Kidney (tissue), 14 donors: ENCODE data around the gene STPG3. TPM values are rescaled to one million over a fixed set of nuclear protein-coding genes. Genes with fewer than 3 reads are reported as not detected.

ENCODE experiments used
- DNase-seq, 5 donors: peaks; one replicate each; pipeline ENCODE4 v3.0.0-alpha.2; 2013 to 2020
- FAIRE-seq: peaks from 2 replicates; lab custom pipeline; 2012; peaks lifted over from hg19 to GRCh38; lab: Jason Lieb, UNC
- H3K27ac ChIP-seq, 2 donors: one replicate each; pipeline ENCODE4 v1.7.0; 2013; ENCODE audit warnings: low read depth in 2 of 2, low read length in 2 of 2, inconsistent platforms in 1 of 2
- H3K27me3 ChIP-seq: one replicate; pipeline ENCODE4 v1.7.1; 2013; ENCODE audit warnings: low read length, inconsistent platforms; ENCODE audit not compliant: control insufficient read depth, insufficient read depth
- H3K36me3 ChIP-seq, 3 donors: one replicate each; pipeline versions ENCODE4 v1.7.0 to v1.7.1; 2013; ENCODE audit warnings: low read length in 3 of 3, control low read depth in 1 of 3, inconsistent platforms in 1 of 3; ENCODE audit not compliant: insufficient read depth in 3 of 3, control insufficient read depth in 2 of 3
- H3K4me1 ChIP-seq, 3 donors: one replicate each; pipeline versions ENCODE4 v1.7.0 to v1.7.1; 2013; ENCODE audit warnings: low read length in 3 of 3, inconsistent platforms in 1 of 3, low read depth in 1 of 3; ENCODE audit not compliant: control insufficient read depth in 2 of 3, insufficient read depth in 2 of 3
- H3K4me3 ChIP-seq, 3 donors: one replicate each; pipeline versions ENCODE4 v1.7.0 to v1.8.1; 2013; ENCODE audit warnings: low read length in 3 of 3, control low read depth in 1 of 3, inconsistent platforms in 1 of 3
- H3K9ac ChIP-seq, 3 donors: one replicate each; pipeline versions ENCODE4 v1.7.0 to v1.7.1; 2013; ENCODE audit warnings: low read length in 3 of 3, control low read depth in 1 of 3, inconsistent platforms in 1 of 3
- H3K9me3 ChIP-seq, 3 donors: one replicate each; pipeline versions ENCODE4 v1.7.0 to v1.7.1; 2013; ENCODE audit warnings: low read length in 3 of 3, control low read depth in 1 of 3, inconsistent platforms in 1 of 3; ENCODE audit not compliant: control insufficient read depth in 2 of 3, insufficient read depth in 1 of 3
- CTCF ChIP-seq: IDR thresholded peaks from 3 replicates; pipeline ENCODE4 v1.5.1; 2012; ENCODE audit warnings: mild to moderate bottlenecking, moderate library complexity, borderline replicate concordance; ENCODE audit not compliant: insufficient read depth; ENCODE audit errors: extremely low read depth
- intact Hi-C: fragments of 100-400 bp; cut with DNase I; formaldehyde crosslinking; loops from one replicate; pipeline ENCODE4 v1.11.1; 2022
- polyA plus RNA-seq: library from polyadenylated mRNA; stranded (reverse); fragments of 350-450 nt; fragmentation: Illumina TruSeq; extraction: RNeasy Lipid Tissue Mini Kit (QIAGEN cat#74804); gene quantifications from one replicate; pipeline ENCODE4 v1.2.3, GENCODE V29; 2014; ENCODE audit warnings: low read depth, low replicate concordance; ENCODE audit not compliant: insufficient read depth
- total RNA-seq: library from RNA; stranded (reverse); fragmentation: NEBNext Ultra II Directional; extraction: Animal tissue kit (Norgen Biotek cat#: 25700); gene quantifications from one replicate; pipeline ENCODE4 v1.2.1, GENCODE V29; 2021
- donor health status: control.
- donor health status: control.
- donor health status: control.
- donor health status: control.
- donor health status: control.
- donor health status: DM: yes; HTN: yes; CAD: no.
- donor health status: Normal renal cell carcinoma (clear cell type).

Gene STPG3
- total and polyA plus RNA-seq, 2 donors from 2014 or later = 0.38 TPM; not detected in 1

GRCh38 chr9:137266585-137267453, 15.7 kb downstream of the STPG3 start:
- Histone ChIP-seq H3K4me1 (peaks cover 0 to 18% (median 13%) of the 10 kb centered on the region in 3 donors), H3K27me3 (no peaks in the 10 kb centered on the region), H3K27ac (no peak overlapping the region), H3K9ac (no peak overlapping the region), H3K4me3 (no peak overlapping the region), H3K9me3 (no peaks in the 10 kb centered on the region), H3K36me3 (peaks cover 2 to 7% (median 4%) of the 10 kb centered on the region in 3 donors)
- no peak for TF ChIP-seq CTCF
- DNase-seq (peak in 1 of 5 donors; percentile 78), FAIRE-seq (no peak)
- intact Hi-C loops = no loop called here

- Histone ChIP-seq H3K9me3 (no peaks in the 10 kb centered on the region), H3K4me3 (no peak overlapping the region), H3K4me1 (peaks cover 0 to 16% (median 13%) of the 10 kb centered on the region in 3 donors), H3K27ac (no peak overlapping the region), H3K27me3 (no peaks in the 10 kb centered on the region), H3K9ac (no peak overlapping the region), H3K36me3 (peaks cover 2 to 7% (median 4%) of the 10 kb centered on the region in 3 donors)
- peak in 1 of 5 donors; percentile 58 for DNase-seq
- FAIRE-seq = no peak
- intact Hi-C loops = no loop called here
- no peak for TF ChIP-seq CTCF
These were observed 16.9 kb downstream of the STPG3 start for GRCh38 chr9:137267933-137268355.

GRCh38 chr9:137268538-137269201, 17.6 kb downstream of the STPG3 start:
- Histone ChIP-seq H3K36me3 (peaks cover 2 to 6% (median 4%) of the 10 kb centered on the region in 3 donors), H3K4me1 (peaks cover 0 to 16% (median 13%) of the 10 kb centered on the region in 3 donors), H3K27ac (peak overlapping the region; percentile 61 to 76), H3K9me3 (no peaks in the 10 kb centered on the region), H3K9ac (peak overlapping the region in 1 of 3 donors; percentile 53), H3K27me3 (no peaks in the 10 kb centered on the region), H3K4me3 (peak overlapping the region in 1 of 3 donors; percentile 1)
- FAIRE-seq = no peak
- intact Hi-C loops = no loop called here
- no peak for TF ChIP-seq CTCF
- peak in 1 of 5 donors; percentile 78 for DNase-seq
